ENCODE data around the gene IRGQ. TPM values are rescaled to one million over a fixed set of nuclear protein-coding genes. Genes with fewer than 3 reads are reported as not detected.

Gene IRGQ
- total RNA-seq, 1 experiment from 2014 or later: 37.7 TPM

- no TSS peak for BruUV-seq (replicated peaks)
- no peak for DNase-seq (ENCODE audit: low spot score)
- Histone ChIP-seq H3K4me3 (ENCODE audit: low read depth, low read length, poor library complexity, severe bottlenecking) (no peak overlapping the region), H3K9me3 (ENCODE audit: low read depth, low read length, poor library complexity, severe bottlenecking) (no peaks in the 10 kb centered on the region), H3K4me1 (ENCODE audit: insufficient read depth, low read length, poor library complexity, severe bottlenecking) (peaks cover 9% of the 10 kb centered on the region), H3K36me3 (ENCODE audit: insufficient read depth, low read length, poor library complexity, severe bottlenecking) (peaks cover 6% of the 10 kb centered on the region), H3K27me3 (replicated peaks; ENCODE audit: insufficient read depth, low read depth, low read length, poor library complexity) (no peaks in the 10 kb centered on the region), H3K27ac (ENCODE audit: low read depth, low read length, poor library complexity, severe bottlenecking) (no peak overlapping the region)
- intact Hi-C loops (cut with micrococcal nuclease; ENCODE audit: unreplicated experiment): no loop called here
- TF ChIP-seq CTCF (conservative IDR thresholded peaks at IDR 0.05; ENCODE audit: low read depth, low read length): no peak
- no peak for TF ChIP-seq EZH2 (IDR thresholded peaks at IDR 0.05; ENCODE audit: borderline replicate concordance, low read depth, low read length, poor library complexity, severe bottlenecking)
- POLR2A ChIA-PET (ENCODE audit: low non-redundant PET): no interaction called here
- CTCF ChIA-PET: no interaction called here
Measured at GRCh38 chr19:43623889-43624670, 28.1 kb upstream of the IRGQ start.

- Histone ChIP-seq H3K4me1 (ENCODE audit: insufficient read depth, low read length, poor library complexity, severe bottlenecking) (peaks cover 9% of the 10 kb centered on the region), H3K27me3 (replicated peaks; ENCODE audit: insufficient read depth, low read depth, low read length, poor library complexity) (no peaks in the 10 kb centered on the region), H3K9me3 (ENCODE audit: low read depth, low read length, poor library complexity, severe bottlenecking) (no peaks in the 10 kb centered on the region), H3K36me3 (ENCODE audit: insufficient read depth, low read length, poor library complexity, severe bottlenecking) (peaks cover 6% of the 10 kb centered on the region), H3K27ac (ENCODE audit: low read depth, low read length, poor library complexity, severe bottlenecking) (peak overlapping the region; percentile 45), H3K4me3 (ENCODE audit: low read depth, low read length, poor library complexity, severe bottlenecking) (no peak overlapping the region)
- no peak for TF ChIP-seq EZH2 (IDR thresholded peaks at IDR 0.05; ENCODE audit: borderline replicate concordance, low read depth, low read length, poor library complexity, severe bottlenecking)
- no peak for TF ChIP-seq CTCF (conservative IDR thresholded peaks at IDR 0.05; ENCODE audit: low read depth, low read length)
- no peak for DNase-seq (ENCODE audit: low spot score)
- ChIA-PET POLR2A (ENCODE audit: low non-redundant PET) (no interaction called here), CTCF (no interaction called here)
- BruUV-seq (replicated peaks): no TSS peak
- intact Hi-C loops (cut with micrococcal nuclease; ENCODE audit: unreplicated experiment): no loop called here
Measured at GRCh38 chr19:43622956-43623355, 27.0 kb upstream of the IRGQ start.

- intact Hi-C loops (cut with micrococcal nuclease; ENCODE audit: unreplicated experiment): no loop called here
- Histone ChIP-seq H3K36me3 (ENCODE audit: insufficient read depth, low read length, poor library complexity, severe bottlenecking) (peaks cover 6% of the 10 kb centered on the region), H3K9me3 (ENCODE audit: low read depth, low read length, poor library complexity, severe bottlenecking) (no peaks in the 10 kb centered on the region), H3K27ac (ENCODE audit: low read depth, low read length, poor library complexity, severe bottlenecking) (no peak overlapping the region), H3K4me3 (ENCODE audit: low read depth, low read length, poor library complexity, severe bottlenecking) (no peak overlapping the region), H3K4me1 (ENCODE audit: insufficient read depth, low read length, poor library complexity, severe bottlenecking) (peaks cover 9% of the 10 kb centered on the region), H3K27me3 (replicated peaks; ENCODE audit: insufficient read depth, low read depth, low read length, poor library complexity) (no peaks in the 10 kb centered on the region)
- ChIA-PET POLR2A (ENCODE audit: low non-redundant PET) (no interaction called here), CTCF (no interaction called here)
- BruUV-seq (replicated peaks): no TSS peak
- TF ChIP-seq EZH2 (IDR thresholded peaks at IDR 0.05; ENCODE audit: borderline replicate concordance, low read depth, low read length, poor library complexity, severe bottlenecking): no peak
- TF ChIP-seq CTCF (conservative IDR thresholded peaks at IDR 0.05; ENCODE audit: low read depth, low read length): no peak
- no peak for DNase-seq (ENCODE audit: low spot score)
Measured at GRCh38 chr19:43622070-43622469, 26.1 kb upstream of the IRGQ start.
